Stimulated activated CD8-positive, alpha-beta memory T cell treated with anti-CD3 and anti-CD28 coated beads, Interleukin-7, amount 100 ng/mL, for 1 hour (primary cell): ENCODE results near the gene LARGE1.
"Not testable (repeated sequence)": the region's sequence is repeated elsewhere in the genome, so short reads cannot be mapped to it uniquely, and the experiment has no call there.

Experiments used
- DNase-seq, 2 donors: peaks; one replicate each; pipeline ENCODE4 v3.0.0-alpha.2; 2020; ENCODE audit warnings: low read depth in 2 of 2

The LARGE1 gene

GRCh38 chr22:33884829-33885228 is 35.4 kb downstream of the LARGE1 start:
- DNase-seq: no peak

DNA sequence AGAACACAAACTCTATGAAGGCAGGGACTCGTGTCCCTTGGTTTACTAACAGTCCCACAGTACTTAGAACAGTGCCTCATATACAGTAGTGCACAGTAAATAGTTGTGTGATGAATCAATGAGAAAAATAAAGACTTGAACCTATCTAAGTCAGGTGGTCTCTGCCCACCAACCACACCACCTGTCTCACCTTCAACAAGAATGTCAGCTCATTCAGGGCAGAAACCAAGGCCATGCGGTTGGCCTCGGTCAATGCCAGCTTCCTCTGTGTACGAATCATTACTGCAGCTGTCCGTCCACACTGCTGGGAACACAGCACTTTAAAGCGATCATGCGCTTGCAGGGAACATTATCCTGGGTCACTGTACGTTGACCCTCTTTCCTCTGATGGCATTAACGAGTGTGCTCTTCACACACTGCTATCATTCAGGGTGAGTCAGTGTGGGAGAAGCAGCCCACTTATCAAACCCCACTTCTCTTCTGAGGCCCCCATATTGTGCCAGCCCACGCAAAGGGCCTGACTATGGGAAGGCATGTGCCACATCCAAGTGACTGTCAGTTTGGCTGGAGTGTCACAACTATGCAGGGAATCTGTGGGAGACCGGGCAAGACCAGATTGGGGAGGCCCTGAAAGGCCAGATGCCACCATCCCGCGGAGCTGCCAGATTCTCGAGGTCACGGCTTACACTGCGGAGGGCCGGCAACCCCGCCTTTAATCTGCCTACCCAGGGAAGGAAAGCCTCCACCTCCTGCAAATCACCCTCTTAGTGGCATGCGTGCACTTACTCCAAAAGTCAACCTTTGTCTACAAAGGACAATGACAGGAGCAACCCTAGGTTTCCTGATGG is 36.1 kb downstream of the LARGE1 start:
- DNase-seq: no peak

DNA sequence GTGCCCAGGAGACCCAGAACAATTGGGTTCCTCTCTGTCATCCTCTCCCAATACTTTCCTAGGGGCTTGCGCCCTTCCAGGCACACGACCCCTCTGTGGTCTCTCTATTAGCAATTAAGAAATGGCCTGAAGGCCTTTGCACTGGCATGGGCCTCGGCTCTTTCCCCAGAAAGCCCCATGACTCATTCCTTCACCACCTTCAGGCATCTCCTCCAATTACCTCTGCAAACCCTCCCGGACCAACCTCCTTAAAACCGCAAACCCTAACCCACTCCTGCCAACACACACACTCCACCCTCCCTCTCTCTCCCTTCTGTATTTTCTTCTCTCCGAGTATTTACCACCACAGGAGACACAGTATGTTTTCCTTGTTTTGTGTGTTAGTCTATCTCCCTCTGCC is 36.7 kb downstream of the LARGE1 start:
- no peak for DNase-seq

DNA sequence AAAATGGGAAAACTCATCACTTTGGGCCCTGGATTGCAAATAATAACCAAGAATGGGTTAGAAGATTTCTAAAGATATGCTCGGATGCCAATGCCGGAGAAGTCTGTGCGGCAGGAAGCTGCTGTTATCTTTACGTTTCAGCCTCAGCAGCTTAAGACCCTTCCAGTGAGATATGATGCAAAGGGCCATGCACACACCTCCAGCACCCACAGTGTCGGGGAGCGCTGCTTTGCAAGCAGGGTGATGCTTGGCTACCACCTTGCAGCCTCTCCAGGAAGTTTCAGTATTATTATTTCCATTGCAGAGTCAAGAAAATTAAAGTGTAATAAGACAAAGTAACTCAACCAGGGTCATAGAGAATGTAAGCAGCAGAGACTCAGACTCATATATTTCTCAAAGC is 37.3 kb downstream of the LARGE1 start:
- DNase-seq: no peak

DNA sequence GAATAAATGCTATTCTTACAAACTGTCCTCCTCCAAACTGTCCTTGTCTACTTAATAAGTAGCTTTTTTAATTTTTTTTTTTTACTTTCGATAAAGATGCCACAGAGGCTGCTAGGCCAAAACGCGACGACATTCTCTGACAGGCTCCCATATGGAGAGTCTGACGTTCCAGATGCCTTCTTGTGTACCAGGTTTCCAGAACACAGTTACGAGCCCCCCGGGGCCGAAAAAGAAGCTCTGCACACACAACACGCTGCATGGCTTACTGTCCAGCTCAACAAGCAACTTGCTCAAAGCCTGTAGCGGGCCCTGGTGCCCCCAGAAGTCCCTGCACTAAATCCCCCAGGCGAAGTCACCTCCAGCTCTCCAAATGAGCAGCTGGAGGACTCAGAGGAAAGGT is 39.3 kb downstream of the LARGE1 start:
- no peak for DNase-seq

DNA sequence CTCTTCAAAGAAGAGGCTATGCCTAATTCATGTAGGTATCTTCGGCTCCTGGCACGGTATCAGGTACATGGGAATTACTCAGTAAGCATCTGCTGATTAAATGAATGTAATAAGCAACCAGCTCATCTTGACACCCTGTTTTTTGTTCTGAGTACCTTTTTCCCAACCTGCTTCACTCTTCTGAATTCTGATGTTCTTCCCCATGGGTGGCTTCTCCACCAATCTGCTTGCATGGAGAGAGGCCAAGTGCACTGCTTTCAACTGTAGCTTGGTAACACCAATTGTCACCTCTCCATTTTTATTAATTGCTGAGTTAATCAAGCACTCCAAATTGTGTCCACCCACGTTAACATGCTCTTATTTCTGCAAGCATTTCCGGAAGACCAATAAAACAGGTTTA is 40.5 kb downstream of the LARGE1 start:
- no peak for DNase-seq

GRCh38 chr22:33875316-33875715 is 45.0 kb downstream of the LARGE1 start:
- DNase-seq: no peak

DNA sequence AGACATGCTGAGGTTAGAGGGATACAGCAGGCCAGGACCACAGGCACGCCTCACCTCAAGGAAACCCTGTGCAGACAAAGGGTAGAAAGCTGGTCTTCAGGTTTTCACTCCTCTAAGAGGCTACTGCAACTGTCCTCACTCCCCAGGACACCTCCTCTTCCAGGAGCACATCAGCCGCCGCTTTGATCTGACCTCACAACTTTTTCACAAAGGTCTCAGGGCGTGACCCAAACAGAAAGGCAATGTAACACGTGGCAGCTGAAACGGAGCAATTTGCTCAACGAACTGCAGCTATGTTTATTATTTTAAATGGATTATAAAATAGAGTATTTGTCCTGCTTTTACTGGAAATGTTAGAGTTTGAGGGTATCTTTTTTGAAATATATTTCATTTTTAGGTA is 46.1 kb downstream of the LARGE1 start:
- DNase-seq: no peak

GRCh38 chr22:33873666-33874065 is 46.6 kb downstream of the LARGE1 start:
- DNase-seq: no peak

DNA sequence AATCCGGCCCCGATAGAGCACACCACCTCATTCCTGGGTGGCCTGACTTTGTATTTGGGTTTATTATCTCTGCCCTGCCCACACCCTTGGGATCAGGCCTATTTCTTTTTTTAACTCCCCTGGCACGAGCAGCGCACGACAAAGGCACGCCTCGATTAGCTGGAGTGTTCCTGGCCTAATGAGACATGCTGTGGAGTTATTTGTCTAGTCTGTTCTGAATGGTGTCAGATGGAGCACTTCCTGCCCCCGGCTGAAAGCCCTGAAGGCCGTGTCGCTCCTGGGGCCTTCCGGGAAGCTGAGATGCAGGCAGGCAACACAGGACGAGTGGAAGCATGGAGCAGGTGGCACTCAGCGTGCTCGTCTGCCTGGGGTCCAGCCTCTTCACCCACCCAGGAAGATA is 47.1 kb downstream of the LARGE1 start:
- DNase-seq: no peak

DNA sequence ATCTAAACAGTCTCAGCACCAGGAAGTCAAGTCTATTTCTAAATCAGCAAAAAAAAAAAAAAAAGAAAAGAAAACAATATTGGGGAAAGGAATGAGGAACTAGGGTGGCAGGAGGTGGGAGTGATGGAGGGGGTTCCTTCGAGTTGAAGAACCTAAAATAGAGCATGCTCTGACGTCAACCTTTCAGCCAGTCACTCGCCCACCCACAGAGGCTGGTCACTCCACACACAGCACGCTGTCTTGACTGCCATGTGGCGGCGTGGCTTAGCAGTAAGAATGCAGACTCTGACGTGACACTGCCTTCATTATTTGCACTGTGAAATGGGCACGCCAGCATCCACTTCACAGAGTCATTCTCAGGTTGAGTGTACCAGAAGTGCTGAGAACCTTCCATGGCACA is 48.3 kb downstream of the LARGE1 start:
- DNase-seq: no peak

- no peak for DNase-seq
These were observed 50.3 kb downstream of the LARGE1 start for GRCh38 chr22:33869946-33870345.

DNA sequence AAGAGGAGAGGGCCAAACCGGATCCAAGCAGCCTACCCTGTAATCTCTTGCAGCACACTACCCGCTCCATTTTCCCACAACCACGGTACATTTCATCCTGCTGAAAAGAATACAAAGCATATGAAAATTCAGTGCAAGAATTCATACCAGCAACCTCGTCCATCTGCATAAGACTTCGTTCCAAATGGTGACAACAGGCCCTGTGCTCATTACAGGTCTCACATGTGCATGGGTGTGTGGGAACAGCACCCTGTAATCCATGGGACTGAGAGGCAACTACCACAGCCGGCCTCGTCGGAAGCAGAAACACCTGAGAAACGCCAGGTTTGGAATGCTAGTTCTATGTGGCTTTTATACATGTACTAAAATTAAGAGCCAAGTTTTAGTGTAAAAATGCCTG is 52.3 kb downstream of the LARGE1 start:
- DNase-seq: no peak

- DNase-seq: no peak
These were observed 53.0 kb downstream of the LARGE1 start for GRCh38 chr22:33867118-33867866.

DNA sequence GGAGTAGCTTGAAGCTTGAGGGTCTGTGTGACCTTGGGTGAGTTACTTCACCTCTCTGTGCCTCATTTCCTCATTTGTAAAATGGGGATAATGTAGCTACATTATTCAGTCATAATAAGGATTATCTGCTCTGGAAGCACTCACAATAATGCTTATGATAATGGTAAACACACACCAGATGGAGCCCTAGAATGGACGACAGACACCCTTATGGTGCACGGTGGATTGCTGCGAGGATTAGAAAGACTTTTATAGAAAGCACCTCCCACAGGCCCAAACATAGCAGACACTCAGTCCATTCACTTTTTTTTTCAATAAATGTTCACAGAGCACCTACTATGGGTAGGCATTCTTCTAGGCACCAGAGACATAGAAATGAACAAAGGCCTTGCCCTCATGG is 53.8 kb downstream of the LARGE1 start:
- no peak for DNase-seq

- no peak for DNase-seq
These were observed 54.3 kb downstream of the LARGE1 start for GRCh38 chr22:33865996-33866395.

DNA sequence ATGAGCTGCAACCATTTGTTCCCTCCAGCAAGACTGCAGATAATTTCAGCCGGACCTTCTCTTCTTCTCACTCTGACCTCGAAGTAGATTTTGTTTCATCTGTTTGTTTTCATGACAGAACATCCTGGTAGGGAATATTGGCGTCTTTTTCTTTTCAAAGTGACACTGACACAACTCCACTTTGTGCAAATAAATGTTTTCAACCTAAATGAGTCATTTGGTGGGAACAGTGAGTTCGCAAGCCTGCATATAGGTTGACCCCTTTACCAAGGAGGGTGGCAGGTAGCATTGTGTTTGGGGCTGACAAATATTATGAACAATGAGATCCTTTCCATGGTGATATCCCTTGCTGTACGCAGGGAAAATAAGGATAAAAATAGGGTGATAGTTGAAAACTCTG is 55.0 kb downstream of the LARGE1 start:
- DNase-seq: no peak

DNA sequence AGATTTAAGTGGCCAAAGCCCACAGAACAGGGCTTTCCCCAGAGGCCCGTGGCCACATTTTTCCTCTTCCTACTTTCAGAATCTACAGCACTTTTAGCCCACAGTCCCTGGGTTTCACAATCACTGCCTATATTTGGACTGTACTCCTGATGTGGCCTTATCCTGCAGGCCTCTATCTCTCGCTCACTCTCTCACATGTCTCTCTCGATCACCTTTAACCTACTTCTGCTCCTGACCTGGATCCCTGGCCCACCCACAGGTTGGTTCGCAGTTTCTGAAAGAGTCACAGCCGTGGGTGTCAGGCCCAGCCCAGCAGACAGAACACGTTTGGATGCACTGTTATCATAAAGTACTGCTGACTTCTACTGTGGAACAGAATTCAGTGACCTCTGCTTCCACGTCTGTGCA is 55.5 kb downstream of the LARGE1 start:
- no peak for DNase-seq

DNA sequence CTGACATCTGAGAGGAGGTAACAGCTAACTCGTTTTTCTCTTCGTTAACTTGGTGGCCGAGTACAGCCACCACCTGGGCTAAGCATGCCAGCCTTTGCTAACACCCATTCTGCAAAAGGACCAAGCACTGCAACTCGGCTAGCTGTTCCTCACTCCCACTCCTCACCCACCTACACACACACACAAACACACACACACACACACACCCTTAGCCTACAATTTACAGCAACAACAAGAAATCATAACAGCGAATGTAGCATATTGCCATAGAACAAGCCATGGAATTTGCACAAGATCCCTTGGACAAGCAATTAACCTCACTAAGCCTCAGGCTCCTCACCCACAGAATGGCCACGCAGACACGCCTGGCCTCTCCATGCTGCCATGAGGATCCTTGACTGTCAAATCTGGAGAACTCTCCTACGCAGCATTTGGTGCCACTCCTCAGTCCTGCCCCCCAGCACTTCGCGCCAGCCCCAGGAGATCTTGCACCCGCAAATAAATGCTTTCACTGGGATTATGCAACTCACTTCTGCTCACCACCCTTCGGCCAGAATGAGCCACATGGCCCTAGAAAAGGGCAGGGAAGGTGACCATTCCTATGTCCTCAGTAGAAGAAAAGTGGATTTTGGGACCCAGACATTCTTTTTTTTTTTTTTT is 58.9 kb downstream of the LARGE1 start:
- no peak for DNase-seq

DNA sequence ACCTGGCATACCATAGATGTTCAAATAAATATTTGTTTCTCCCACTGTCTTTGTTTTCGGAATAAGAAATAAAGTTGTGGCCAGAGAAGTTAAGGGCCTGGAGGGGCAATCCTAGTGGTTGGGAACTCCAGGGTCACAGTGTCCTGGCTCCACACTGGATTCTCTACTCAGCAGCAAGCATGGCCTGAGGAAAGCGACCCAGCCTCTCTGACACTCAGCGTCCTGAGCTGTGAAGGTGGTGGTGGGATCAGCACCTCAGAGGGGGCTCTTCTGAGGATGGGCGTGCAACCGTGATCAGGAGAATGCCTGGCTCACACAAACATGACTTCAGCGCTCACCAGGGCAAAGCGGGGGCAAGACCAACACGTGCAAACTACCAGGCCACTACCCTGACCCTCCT is 59.9 kb downstream of the LARGE1 start:
- DNase-seq: no peak

GRCh38 chr22:33859311-33859710 is 61.0 kb downstream of the LARGE1 start:
- DNase-seq: no peak

GRCh38 chr22:33858653-33859052 is 61.6 kb downstream of the LARGE1 start:
- not testable (repeated sequence) for DNase-seq

DNA sequence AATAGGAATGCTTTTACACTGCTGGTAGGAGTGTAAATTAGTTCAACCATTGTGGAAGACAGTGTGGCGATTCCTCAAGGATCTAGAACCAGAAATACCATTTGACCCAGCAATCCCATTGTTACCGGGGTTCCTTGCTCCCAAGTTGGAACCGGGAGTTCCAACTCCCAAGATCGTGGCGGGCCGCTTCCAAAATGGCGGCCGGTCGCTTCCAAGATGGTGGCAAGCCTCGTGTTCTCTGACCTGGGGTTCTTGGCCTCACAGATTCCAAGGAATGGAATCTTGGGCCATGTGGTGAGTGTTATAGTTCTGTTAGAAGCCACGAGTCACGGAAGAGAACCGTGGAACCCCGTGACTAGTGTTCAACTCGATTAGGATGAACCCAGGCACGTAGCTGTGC is 62.5 kb downstream of the LARGE1 start:
- not testable (repeated sequence) for DNase-seq
